HepG2 (cell line): ENCODE measurements around the gene KCTD16. TPM values are rescaled to one million over a fixed set of nuclear protein-coding genes. Genes with fewer than 3 reads are reported as not detected.
A peak's percentile ranks its signal among the peaks of the same experiment; 100 is the strongest.

ENCODE experiments used
- ATAC-seq: fragments of 200-7000 bp; cut with Tn5 transposase; 3 replicates; pipeline ENCODE4 v1.9.1; 2020; ENCODE audit warnings: mild to moderate bottlenecking, moderate library complexity
- BruUV-seq: library from RNA; stranded (reverse); fragments of 400-500 nt; replicated peaks from 2 replicates; lab custom pipeline; 2021; lab: Mats Ljungman, UMichigan
- CTCF ChIA-PET: fragments of 300-600 bp; formaldehyde crosslinking; extraction: SDS; loops from one replicate; lab custom pipeline; 2021; ENCODE audit warnings: low total read pairs, inconsistent platforms, low intra/inter-chr PET ratio; lab: Yijun Ruan, JAX
- POLR2A ChIA-PET: fragments of 350-600 bp; sonication (Branson Sonifier 250); formaldehyde crosslinking; loops from one replicate; lab custom pipeline; 2020; ENCODE audit warnings: antibody characterized with exemption, inconsistent platforms; lab: Yijun Ruan, JAX
- DNase-seq: peaks from one replicate; pipeline ENCODE4 v3.0.0-alpha.2; 2015; ENCODE audit warnings: low spot score
- FAIRE-seq: peaks from 3 replicates; lab custom pipeline; 2011; peaks lifted over from hg19 to GRCh38; lab: Jason Lieb, UNC
- H2AFZ ChIP-seq: one replicate; pipeline ENCODE4 v1.6.1; 2011; ENCODE audit warnings: low read length, inconsistent platforms
- H3K27ac ChIP-seq: fragments of 300-600 bp; 3 replicates; pipeline ENCODE4 v1.8.0; 2011; ENCODE audit warnings: mixed run types, mild to moderate bottlenecking, mixed read lengths, low read length, inconsistent platforms; ENCODE audit not compliant: insufficient read depth; ENCODE audit errors: extremely low read length
- H3K27me3 ChIP-seq, 2 experiments: fragments of 200-600 bp in 1 of 2; 2 replicates in 1 of 2; 3 replicates in 1 of 2; pipeline versions ENCODE4 v1.6.0 to v1.8.0; 2011; ENCODE audit warnings: low read length in 2 of 2, mild to moderate bottlenecking in 2 of 2, moderate library complexity in 2 of 2, inconsistent platforms in 1 of 2; ENCODE audit not compliant: insufficient read depth in 2 of 2, control insufficient read depth in 1 of 2
- H3K36me3 ChIP-seq, 2 experiments: fragments of 200-600 bp in 1 of 2; replicated peaks in 1 of 2; 2 replicates in 1 of 2; 3 replicates in 1 of 2; pipeline versions ENCODE4 v1.5.1 to v1.8.0; 2011; ENCODE audit warnings: low read length in 2 of 2, inconsistent platforms in 1 of 2; ENCODE audit not compliant: insufficient read depth in 2 of 2, control insufficient read depth in 1 of 2
- H3K4me1 ChIP-seq: 2 replicates; pipeline ENCODE4 v1.5.1; 2012; ENCODE audit warnings: low read length, inconsistent platforms; ENCODE audit not compliant: insufficient read depth
- H3K4me2 ChIP-seq: 2 replicates; pipeline ENCODE4 v1.6.0; 2011; ENCODE audit warnings: low read depth, low read length, inconsistent platforms
- H3K4me3 ChIP-seq, 3 experiments: fragments of 200-600 bp in 1 of 3; sonication (generic), shearing (Covaris generic) in 1 of 3; replicated peaks in 1 of 3; 2 replicates each; pipeline ENCODE4 v1.5.1; 2011 to 2016; ENCODE audit warnings: low read length in 3 of 3, inconsistent platforms in 2 of 3, low read depth in 2 of 3, mild to moderate bottlenecking in 2 of 3, control low read depth in 1 of 3, mixed read lengths in 1 of 3; ENCODE audit not compliant: insufficient read depth in 1 of 3
- H3K79me2 ChIP-seq: one replicate; pipeline ENCODE4 v1.6.1; 2011; ENCODE audit warnings: low read length, inconsistent platforms; ENCODE audit not compliant: insufficient read depth
- H3K9ac ChIP-seq: 2 replicates; pipeline ENCODE4 v1.6.0; 2011; ENCODE audit warnings: mild to moderate bottlenecking, low read depth, low read length, inconsistent platforms; ENCODE audit not compliant: insufficient read depth
- H3K9me3 ChIP-seq: 2 replicates; pipeline ENCODE4 v1.5.1; 2012; ENCODE audit warnings: mild to moderate bottlenecking, low read length
- H4K20me1 ChIP-seq: 2 replicates; pipeline ENCODE4 v1.6.0; 2011; ENCODE audit warnings: inconsistent platforms, mild to moderate bottlenecking, low read length, moderate library complexity; ENCODE audit not compliant: insufficient read depth
- ATF7 ChIP-seq, 2 experiments: fragments of 450-650 bp in 1 of 2; sonication (generic) in 1 of 2; formaldehyde crosslinking in 1 of 2; IDR thresholded peaks; 2 replicates each; pipeline versions ENCODE4 v1.4.0 to v1.6.1; 2016 to 2020; ENCODE audit warnings: antibody characterized with exemption in 1 of 2, mild to moderate bottlenecking in 1 of 2, missing genetic modification reagents in 1 of 2
- MAFF ChIP-seq: IDR thresholded peaks from 2 replicates; pipeline ENCODE4 v1.6.1; 2011; ENCODE audit warnings: low read depth, low read length, improper control_type of control experiment
- MAFK ChIP-seq, 2 experiments: IDR thresholded peaks in 1 of 2; conservative IDR thresholded peaks in 1 of 2; 2 replicates each; pipeline ENCODE4 v1.6.1; 2011; ENCODE audit warnings: improper control_type of control experiment in 2 of 2, low read length in 2 of 2
- PLRG1 ChIP-seq: fragments of 450-650 bp; conservative IDR thresholded peaks from 2 replicates; pipeline ENCODE4 v1.6.1; 2016
- PRDM10 ChIP-seq: sonication (generic); formaldehyde crosslinking; IDR thresholded peaks from 2 replicates; pipeline ENCODE4 v1.4.0; 2020; ENCODE audit warnings: low read depth, missing genetic modification reagents
- WGBS: methylation state at CpG from one replicate; pipeline ENCODE4 v1.1.6; 2017; ENCODE audit warnings: low lambda C conversion rate; 5-methylcytosine and 5-hydroxymethylcytosine counted together
- in situ Hi-C: cut with HindIII; loops from 2 replicates; pipeline ENCODE4 v1.10.0; 2017; ENCODE audit warnings: low pct_unique_long_range_greater_than_20kb; ENCODE audit not compliant: extremely low pct_ligation_motif_present
- intact Hi-C: fragments of 100-400 bp; cut with micrococcal nuclease; formaldehyde crosslinking; loops from one replicate; pipeline ENCODE4 v1.10.0; 2022; ENCODE audit not compliant: unreplicated experiment
- polyA plus RNA-seq, 8 experiments: library from polyadenylated mRNA; depleted of rRNA in 3 of 8; stranded (reverse) in 7 of 8; unstranded in 1 of 8; fragments of >200 nt; fragmentation: Illumina TruSeq in 4 of 8; extraction: Trizol in 4 of 8; gene quantifications; 2 replicates each; pipeline versions ENCODE4 v1.2.1 to v1.2.3, GENCODE V29; 2011 to 2016; ENCODE audit warnings: low read depth in 4 of 8, missing spikeins in 1 of 8, mixed read lengths in 1 of 8; ENCODE audit not compliant: insufficient read depth in 1 of 8
- total RNA-seq, 5 experiments: library from RNA; depleted of rRNA; stranded (reverse); fragments of >200 nt; fragmentation: Illumina TruSeq; extraction: Trizol; gene quantifications; 2 replicates each; pipeline ENCODE4 v1.2.3, GENCODE V29; 2016; ENCODE audit warnings: low read depth in 1 of 5

The KCTD16 gene
- total and polyA plus RNA-seq, 2 of the 13 experiments (the other 11 are each of a cell fraction or from before 2014, with no cell fraction given): 0.02 to 0.09 TPM

- CTCF ChIA-PET: no interaction called here
- intact Hi-C loops: no loop called here
- 3% methylated on average over 2 of the region's 2 CpGs for WGBS
These were observed 77.3 kb downstream of the KCTD16 start for GRCh38 chr5:144248015-144248414.

GRCh38 chr5:144249755-144250464, 79.2 kb downstream of the KCTD16 start:
- Histone ChIP-seq H3K27me3 (no peaks in the 10 kb centered on the region; a peak in 1 of 5 replicates), H3K9me3 (no peaks in the 10 kb centered on the region), H4K20me1 (no peaks in the 10 kb centered on the region), H3K36me3 (no peaks in the 10 kb centered on the region), H3K79me2 (no peaks in the 10 kb centered on the region), H3K4me2 (no peak overlapping the region), H3K4me1 (no peaks in the 10 kb centered on the region), H3K27ac (no peak overlapping the region), H3K9ac (no peak overlapping the region), H3K4me3 (no peak overlapping the region), H2AFZ (no peak overlapping the region)
- WGBS: 12% methylated on average over 2 of the region's 2 CpGs
- ChIA-PET POLR2A (no interaction called here), CTCF (no interaction called here)
- ATAC-seq: no peak
- TF ChIP-seq PRDM10 (CRISPR knock-in tag) (no peak), MAFF (peak; percentile 76), MAFK (conservative IDR thresholded peaks at IDR 0.05 in 1 of 2, IDR thresholded peaks at IDR 0.05 in 1 of 2; ENCODE audit: low read length in 2 of 2) (peak; percentile 80 to 90)
- BruUV-seq: no TSS peak
- in situ Hi-C loops: no loop called here
- FAIRE-seq: no peak
- DNase-seq: no peak
- intact Hi-C loops: no loop called here

More at GRCh38 chr5:144248015-144248414, 77.3 kb downstream of the KCTD16 start:
- FAIRE-seq: no peak
- no peaks in the 10 kb centered on the region for H3K4me1 ChIP-seq
- TF ChIP-seq ATF7 (IDR thresholded peaks at IDR 0.05) (peak; percentile 75), ATF7 (CRISPR knock-in tag; IDR thresholded peaks at IDR 0.05) (no peak), PLRG1 (no peak)
- TF ChIP-seq, all 625 proteins: peak for 1
- Histone ChIP-seq H3K4me2 (no peak overlapping the region), H3K4me3 (no peak overlapping the region), H3K36me3 (no peaks in the 10 kb centered on the region), H3K9me3 (no peaks in the 10 kb centered on the region), H3K27me3 (no peaks in the 10 kb centered on the region; a peak in 1 of 5 replicates), H3K9ac (no peak overlapping the region), H3K79me2 (no peaks in the 10 kb centered on the region), H3K27ac (no peak overlapping the region), H2AFZ (no peak overlapping the region), H4K20me1 (no peaks in the 10 kb centered on the region)
- no TSS peak for BruUV-seq
- DNase-seq (no peak), ATAC-seq (no peak)
- in situ Hi-C loops: no loop called here
- POLR2A ChIA-PET: no interaction called here
